ENCODE measurements around the gene SLF2.
A peak's percentile ranks its signal among the peaks of the same experiment; 100 is the strongest.

The SLF2 gene

GRCh38 chr10:100998991-100999741, 86.4 kb downstream of the SLF2 start:
- DNase-seq (ENCODE audit: low read depth in 1 of 2, low spot score in 1 of 2), result peak; percentile 57 to 75

GRCh38 chr10:100999742-101000126, 87.0 kb downstream of the SLF2 start, which contains the start of gene LZTS2:
TSS of gene LZTS2 (plus strand) at chr10:100999808. CDS start at chr10:101002539, 2,731 bp downstream.
- DNase-seq (ENCODE audit: low read depth in 1 of 2, low spot score in 1 of 2), result no peak

GRCh38 chr10:101000127-101000914, 87.6 kb downstream of the SLF2 start:
- DNase-seq (ENCODE audit: low read depth in 1 of 2, low spot score in 1 of 2), result no peak

GRCh38 chr10:101000915-101001658, 88.3 kb downstream of the SLF2 start:
- no peak for DNase-seq (ENCODE audit: low read depth in 1 of 2, low spot score in 1 of 2)

- no peak for DNase-seq (ENCODE audit: low read depth in 1 of 2, low spot score in 1 of 2)
Observed at GRCh38 chr10:101001659-101002035, 88.9 kb downstream of the SLF2 start.

- no peak for DNase-seq (ENCODE audit: low read depth in 1 of 2, low spot score in 1 of 2)
Observed at GRCh38 chr10:101002456-101002855, 89.7 kb downstream of the SLF2 start.

GRCh38 chr10:101003639-101004206, 91.0 kb downstream of the SLF2 start:
- DNase-seq (ENCODE audit: low read depth in 1 of 2, low spot score in 1 of 2), result no peak

GRCh38 chr10:101005361-101005760, 92.6 kb downstream of the SLF2 start:
- no peak for DNase-seq (ENCODE audit: low read depth in 1 of 2, low spot score in 1 of 2)

GRCh38 chr10:101005869-101006567, 93.3 kb downstream of the SLF2 start:
- no peak for DNase-seq (ENCODE audit: low read depth in 1 of 2, low spot score in 1 of 2)

- DNase-seq (ENCODE audit: low read depth in 1 of 2, low spot score in 1 of 2), result no peak
Observed at GRCh38 chr10:101006593-101007098, 93.9 kb downstream of the SLF2 start.

- DNase-seq (ENCODE audit: low read depth in 1 of 2, low spot score in 1 of 2), result no peak
Observed at GRCh38 chr10:101007099-101007711, 94.4 kb downstream of the SLF2 start.

GRCh38 chr10:101007915-101008822, 95.4 kb downstream of the SLF2 start:
- no peak for DNase-seq (ENCODE audit: low read depth in 1 of 2, low spot score in 1 of 2)

GRCh38 chr10:101008823-101009423, 96.2 kb downstream of the SLF2 start:
- no peak for DNase-seq (ENCODE audit: low read depth in 1 of 2, low spot score in 1 of 2)

- no peak for DNase-seq (ENCODE audit: low read depth in 1 of 2, low spot score in 1 of 2)
Observed at GRCh38 chr10:101010329-101010728, 97.6 kb downstream of the SLF2 start.

GRCh38 chr10:101011517-101012423, 99.0 kb downstream of the SLF2 start:
- no peak for DNase-seq (ENCODE audit: low read depth in 1 of 2, low spot score in 1 of 2)

GRCh38 chr10:101012525-101013364, 100.0 kb downstream of the SLF2 start:
- DNase-seq (ENCODE audit: low read depth in 1 of 2, low spot score in 1 of 2), result peak; percentile 52 to 54

GRCh38 chr10:101013365-101013825, 100.6 kb downstream of the SLF2 start:
- DNase-seq (ENCODE audit: low read depth in 1 of 2, low spot score in 1 of 2), result no peak
